Stimulated activated CD4-positive, alpha-beta T cell treated with anti-CD3 and anti-CD28 coated beads, Interleukin-12 subunit alpha, Interleukin-12 subunit beta, amount 100 ng/mL, for 4 hours (primary cell): ENCODE measurements around the gene UBE2N.

ENCODE experiments used
- DNase-seq: peaks from one replicate; pipeline ENCODE4 v3.0.0-alpha.2; 2020

UBE2N gene

GRCh38 chr12:93378998-93379325, 62.8 kb downstream of the UBE2N start:
- DNase-seq = no peak

DNA sequence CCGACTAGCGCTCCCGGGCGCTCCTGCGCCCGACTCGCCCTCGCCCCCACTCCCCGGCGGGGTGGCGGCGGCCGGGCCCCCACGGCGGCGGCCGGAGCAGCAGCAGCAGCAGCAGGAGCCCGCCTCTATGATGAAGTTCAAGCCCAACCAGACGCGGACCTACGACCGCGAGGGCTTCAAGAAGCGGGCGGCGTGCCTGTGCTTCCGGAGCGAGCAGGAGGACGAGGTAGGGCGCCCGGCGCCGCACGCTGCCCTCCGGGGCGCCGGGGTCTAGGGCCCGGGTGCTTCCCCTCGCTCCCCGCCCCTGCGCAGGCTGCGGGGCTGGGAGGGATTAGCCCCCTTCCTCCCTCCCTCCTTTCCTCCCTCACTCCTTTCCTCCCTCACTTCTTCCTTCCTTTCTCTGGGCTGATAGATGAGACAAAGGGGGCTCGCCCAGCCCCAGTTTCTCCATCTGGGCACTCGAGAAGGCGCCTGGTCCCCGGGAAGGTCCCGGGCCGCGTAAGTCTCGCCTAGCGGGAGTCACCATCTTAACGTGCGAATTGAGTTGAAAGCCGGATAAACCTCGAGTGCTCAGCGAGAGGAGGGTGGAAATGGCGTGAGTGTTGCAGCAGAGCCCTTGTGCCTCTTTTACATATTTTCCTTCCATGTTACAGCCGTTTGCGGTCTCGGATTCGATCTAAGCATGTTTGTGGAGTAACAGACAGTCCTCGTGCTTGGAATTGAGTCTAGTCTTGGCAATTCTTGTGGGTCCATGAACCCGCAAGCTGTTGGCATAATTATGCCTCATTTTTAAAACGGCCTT, 63.4 kb downstream of the UBE2N start:
- peak; percentile 42 for DNase-seq

- DNase-seq = peak; percentile 98
Observed at GRCh38 chr12:93377252-93378195, 64.2 kb downstream of the UBE2N start, which contains the start of gene NUDT4. NUDT4 (plus strand) TSS chr12:93377925; CDS start chr12:93378323, 398 bp downstream.

DNA sequence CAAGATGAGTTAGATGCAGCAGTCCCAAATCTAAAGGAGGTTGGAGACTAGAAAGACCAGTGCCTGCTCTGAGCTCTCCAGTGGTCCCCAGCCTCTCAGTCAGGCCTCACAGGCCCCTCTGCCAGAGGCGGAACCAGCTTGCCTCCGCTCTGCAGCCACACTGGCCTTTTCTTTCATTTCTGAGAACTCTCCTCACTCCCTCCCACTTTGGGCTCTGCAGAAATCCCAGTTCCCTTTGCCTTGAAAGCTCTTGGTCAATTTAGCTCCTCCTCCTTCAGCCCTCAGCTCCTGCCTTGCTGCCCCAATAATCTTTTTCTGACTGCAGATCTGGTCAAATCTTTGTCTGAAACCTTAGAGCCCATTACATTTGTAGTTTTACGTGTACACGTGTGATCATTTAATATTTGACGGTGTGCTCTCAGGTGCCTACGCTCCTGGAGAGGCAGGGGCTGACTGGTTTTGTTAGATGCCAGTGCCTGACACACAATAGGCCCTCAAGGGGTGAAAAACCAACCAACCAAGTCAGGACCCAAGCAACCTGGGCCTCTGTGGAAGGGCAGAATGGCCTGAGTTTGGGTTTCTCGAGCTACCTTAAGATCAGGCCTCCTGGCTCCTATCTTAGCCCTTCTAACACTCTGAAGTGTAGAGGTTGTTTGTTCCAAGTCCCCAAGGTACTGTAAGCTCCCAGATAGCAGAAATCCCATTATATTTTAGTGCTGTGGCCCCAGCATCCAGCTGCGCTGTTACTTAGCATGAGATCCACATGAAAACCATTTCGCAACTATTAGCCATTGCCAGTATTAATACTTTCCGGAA, 65.1 kb downstream of the UBE2N start:
- DNase-seq = no peak

DNA sequence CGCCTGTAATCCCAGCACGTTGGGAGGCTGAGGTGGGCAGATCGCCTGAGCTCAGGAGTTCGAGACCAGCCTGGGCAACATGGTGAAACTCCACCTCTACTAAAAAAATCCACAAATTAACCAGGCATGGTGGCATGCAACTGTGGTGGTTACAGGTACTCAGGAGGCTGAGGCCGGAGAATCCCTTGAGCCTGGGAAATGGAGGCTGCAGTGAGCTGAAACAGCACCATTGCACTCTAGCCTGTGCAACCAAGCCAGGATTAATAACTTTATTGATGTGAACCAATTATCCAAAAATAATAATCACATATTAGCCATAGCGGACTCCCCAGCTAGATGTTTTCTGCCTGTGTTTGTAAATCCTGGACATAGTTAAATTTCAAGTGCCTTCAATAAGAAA, 65.8 kb downstream of the UBE2N start:
- no peak for DNase-seq

DNA sequence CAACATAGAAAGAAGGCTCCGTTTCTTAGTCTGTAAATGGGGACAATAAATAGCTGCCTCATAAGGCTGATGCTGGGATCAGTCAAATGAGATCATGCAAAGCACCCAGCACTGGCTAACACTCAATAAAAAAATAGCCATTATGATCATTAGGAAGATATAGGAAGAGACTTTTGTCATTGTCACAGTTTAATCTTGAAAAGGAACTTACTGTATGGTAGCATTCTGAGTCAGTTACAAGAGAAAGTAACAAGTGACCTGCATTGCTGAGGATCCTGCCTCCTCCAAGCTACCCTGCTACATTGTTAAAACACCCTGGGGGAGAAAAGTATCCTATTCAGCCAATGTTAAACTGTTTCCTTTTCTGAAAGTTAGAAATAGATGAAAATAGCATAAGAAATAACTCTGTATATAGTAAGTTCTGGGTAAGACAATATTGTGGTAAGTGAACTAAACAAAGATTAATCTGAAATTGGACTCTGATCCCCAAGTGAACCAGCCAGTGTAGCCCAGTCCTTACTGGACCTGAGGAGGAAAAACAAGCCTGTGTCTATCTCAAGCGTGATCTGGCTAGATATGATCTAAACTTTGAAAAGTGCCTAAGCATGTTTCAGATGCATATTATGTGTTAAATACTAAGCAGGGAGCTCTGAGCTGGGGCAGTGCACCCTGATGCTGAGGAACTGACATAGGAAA, 67.6 kb downstream of the UBE2N start:
- DNase-seq = no peak

- DNase-seq = no peak
Observed at GRCh38 chr12:93370947-93371346, 70.8 kb downstream of the UBE2N start.

GRCh38 chr12:93369505-93369904, 72.2 kb downstream of the UBE2N start:
- no peak for DNase-seq

GRCh38 chr12:93368766-93369165, 73.0 kb downstream of the UBE2N start:
- DNase-seq = no peak

DNA sequence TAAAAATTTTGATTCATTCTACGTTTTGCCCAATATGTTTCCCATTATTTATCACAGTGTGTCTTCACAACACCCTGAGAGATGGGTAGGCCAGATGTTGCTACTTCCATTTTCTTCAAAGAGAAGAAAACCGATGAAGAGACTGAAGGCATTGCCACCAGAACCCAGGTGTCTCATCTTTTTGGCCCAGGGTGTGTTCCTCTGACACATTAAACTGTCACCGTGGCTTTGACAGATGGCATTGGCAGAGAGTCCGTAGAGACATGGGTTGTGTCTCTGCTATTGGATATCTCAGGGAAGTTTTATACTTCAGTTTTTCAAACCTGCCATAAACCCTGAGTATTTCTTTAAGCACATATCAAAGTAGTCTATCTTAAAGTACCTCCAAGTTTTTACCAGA, 75.3 kb downstream of the UBE2N start:
- no peak for DNase-seq

DNA sequence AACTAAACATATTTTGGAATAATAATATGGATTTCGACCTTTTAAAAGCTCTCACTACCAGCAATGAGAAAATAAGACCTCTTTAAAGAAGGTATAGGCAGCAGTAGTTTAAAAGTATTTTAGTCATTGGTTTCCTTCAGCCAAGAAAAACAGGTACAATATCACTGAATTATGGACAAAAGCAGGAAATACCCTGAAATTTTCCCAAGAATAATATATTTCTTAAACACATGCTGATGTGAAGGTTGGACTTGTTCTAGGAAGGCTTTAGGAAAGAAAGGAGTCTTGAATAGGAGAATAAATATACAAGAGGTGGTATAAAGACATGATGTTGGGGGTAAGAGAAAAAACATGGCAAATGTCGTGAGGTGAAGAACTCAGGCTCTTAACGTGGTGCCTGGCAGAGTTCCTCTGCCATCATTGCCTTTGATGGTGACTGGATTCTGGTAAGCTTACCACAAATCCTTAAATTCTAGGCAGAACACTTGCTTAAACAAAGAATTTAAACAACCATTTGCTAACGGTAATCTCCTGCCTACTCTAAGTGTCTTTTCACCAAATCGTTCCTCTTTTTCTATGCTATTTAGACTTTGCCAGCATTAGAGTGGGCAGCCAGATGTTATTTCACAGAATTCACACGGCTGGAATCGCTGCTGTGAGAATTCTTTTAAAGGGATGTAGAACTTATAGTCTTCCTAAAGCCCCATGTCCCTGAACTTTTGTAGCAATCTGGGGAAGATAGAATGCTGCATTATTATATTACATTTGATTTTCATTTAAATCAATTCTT, 75.9 kb downstream of the UBE2N start:
- DNase-seq = no peak

- DNase-seq = no peak
Observed at GRCh38 chr12:93363841-93364297, 77.9 kb downstream of the UBE2N start.

DNA sequence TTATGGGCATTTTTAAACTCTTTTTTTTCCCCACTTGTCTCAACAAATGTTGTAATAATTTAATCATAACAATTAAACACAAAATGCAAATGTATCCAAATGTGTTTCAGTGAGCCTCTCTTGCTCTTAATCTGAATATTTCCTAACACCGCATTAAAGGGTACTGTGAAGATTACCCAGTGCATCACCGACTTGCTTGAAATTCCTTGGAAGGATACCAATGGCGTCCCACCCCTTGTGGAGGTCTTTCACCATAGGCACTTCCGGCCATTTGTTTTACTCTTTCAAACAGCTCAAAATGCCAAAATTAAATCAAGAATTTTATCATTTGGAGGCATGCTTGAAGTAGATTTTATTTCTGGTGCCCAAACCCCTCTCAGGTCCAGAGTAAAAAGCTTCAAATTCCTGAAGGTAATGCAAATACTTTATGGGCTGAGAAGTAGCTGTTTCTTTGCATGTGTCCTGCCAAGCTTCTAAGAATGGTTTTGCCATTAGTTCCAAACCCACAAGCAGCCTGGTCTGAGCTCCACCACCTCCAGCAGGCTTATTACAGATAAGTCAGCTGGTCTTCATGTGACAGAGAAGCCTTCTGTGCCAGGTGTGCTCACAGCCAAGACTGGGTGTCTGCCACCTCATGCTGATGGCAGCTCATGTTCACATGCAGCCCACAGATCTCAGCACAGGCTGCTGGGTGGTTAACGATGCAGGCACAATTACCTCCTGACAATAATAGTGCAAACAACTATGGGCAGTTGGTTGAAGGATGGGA, 80.4 kb downstream of the UBE2N start:
- no peak for DNase-seq

GRCh38 chr12:93360688-93361087, 81.1 kb downstream of the UBE2N start:
- DNase-seq = no peak

DNA sequence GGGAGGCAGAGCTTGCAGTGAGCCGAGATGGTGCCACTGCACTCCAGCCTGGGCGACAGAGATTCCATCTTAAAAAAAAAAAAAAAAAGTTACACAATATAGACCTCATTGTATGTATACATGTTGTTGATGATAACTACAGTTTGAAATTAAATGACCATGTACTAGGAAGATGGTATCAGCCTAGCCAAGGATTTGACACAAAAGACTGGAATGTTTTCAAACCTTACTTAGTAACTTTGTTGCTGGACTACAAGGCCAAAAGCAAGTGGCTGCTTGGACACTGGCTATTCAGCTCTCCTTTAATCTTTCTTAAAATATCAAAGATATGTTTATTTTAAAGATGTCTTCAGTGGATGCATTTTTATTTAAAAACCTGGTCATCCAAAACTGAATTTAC, 82.9 kb downstream of the UBE2N start:
- DNase-seq = no peak

GRCh38 chr12:93358058-93358457, 83.7 kb downstream of the UBE2N start:
- no peak for DNase-seq

- no peak for DNase-seq
Observed at GRCh38 chr12:93356214-93356613, 85.5 kb downstream of the UBE2N start.
